Inflammatory macrophage treated with lipopolysaccharide for 1 hour (primary cell): ENCODE measurements around the gene TRIO.

Experiments used
- DNase-seq, 2 donors: peaks; one replicate each; pipeline ENCODE4 v3.0.0-alpha.2; 2020 to 2022

TRIO gene

DNA sequence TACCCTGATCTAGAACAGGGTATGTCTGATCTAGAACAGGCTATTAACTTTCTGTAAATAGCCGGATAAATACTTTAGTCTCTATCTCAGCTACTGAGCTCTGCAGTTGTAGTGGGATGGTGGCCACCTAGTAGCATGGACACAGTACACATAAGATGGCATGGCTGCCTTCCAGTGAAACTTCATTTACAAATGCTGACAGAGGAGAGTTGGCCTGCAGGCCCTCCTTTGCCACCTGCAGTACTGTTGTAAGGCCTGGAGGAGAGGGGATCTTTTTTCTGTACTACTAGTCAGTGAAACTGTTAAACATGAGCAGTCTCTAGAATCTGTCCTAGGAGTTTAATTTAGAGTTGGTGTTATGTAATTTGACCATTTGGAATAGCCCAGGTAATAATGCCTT, 86.0 kb downstream of the TRIO start:
- no peak for DNase-seq

DNA sequence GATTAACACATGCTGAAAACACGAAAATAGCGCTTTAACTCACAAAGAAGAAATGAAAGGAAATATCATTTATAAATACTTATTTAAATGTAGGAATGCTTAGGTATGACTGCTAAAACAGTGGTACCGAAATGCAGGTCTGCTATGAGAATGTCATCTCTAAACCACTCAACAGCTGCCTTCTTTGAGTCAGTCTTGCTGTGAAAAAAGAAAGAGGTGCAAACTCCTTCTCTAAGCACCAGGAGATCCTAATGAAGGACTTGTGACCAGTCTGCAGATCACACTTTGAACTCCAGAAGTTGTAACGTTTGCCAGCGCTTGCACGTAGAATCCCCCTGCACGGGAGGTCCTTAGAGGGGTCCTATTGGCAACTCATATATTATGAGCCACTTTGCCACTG, 86.6 kb downstream of the TRIO start:
- DNase-seq, result no peak

DNA sequence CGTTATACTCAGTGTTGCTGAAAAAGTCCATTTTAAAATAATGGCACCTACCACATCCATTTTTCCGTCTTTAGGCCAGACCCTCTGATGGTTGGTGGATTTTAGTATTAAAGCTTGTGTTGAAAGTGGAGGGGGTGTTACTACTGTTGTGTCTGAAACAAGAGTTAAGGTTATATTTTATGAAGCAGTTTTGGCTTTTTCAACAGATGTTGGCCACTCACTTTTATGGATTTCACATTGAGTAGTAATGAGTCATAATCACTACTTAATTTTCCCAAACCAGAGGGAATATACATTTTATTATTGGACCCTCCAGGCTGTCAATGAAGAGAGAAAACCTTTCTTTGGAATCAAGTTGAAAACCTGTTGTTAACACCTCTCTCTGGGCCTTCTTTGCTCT, 88.0 kb downstream of the TRIO start:
- no peak for DNase-seq

DNA sequence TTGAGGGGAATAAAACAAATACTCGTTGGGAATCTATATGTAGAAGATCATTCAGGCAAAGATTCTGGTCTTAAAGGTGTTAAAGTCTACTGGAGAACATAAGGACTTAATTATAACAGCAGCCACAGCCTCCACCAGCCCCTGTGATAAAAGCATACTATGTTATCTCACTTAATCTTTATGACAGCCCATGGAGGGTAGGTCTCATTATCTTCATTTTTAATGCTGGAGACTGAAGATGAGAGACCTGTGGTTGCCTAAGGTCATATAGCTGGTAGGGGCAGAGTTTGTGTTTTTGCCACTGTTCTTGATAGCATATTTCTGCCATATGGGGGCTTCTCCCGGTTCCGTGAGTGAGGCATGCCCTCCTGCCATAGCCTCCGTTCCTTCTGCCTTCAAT, 88.7 kb downstream of the TRIO start:
- no peak for DNase-seq

DNA sequence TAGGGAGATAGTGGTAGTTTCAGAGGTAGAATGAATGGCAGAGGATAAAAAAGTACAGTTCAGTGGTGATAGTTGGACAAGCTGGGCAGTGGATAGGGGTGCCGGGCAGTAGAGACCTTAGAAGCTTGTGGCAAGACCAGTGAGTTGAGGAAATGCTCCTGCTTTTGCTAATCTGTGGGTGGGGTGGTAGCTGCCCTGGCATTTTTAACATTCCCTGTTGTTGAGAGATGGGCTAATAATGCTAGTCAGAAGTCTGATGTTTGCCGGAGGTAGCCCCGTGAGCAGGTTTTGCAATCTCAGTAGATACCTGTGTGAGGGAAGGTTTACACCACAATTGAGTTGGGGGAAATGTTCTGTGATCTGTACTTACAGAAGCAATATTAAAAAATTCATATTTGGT, 91.1 kb downstream of the TRIO start:
- no peak for DNase-seq

DNA sequence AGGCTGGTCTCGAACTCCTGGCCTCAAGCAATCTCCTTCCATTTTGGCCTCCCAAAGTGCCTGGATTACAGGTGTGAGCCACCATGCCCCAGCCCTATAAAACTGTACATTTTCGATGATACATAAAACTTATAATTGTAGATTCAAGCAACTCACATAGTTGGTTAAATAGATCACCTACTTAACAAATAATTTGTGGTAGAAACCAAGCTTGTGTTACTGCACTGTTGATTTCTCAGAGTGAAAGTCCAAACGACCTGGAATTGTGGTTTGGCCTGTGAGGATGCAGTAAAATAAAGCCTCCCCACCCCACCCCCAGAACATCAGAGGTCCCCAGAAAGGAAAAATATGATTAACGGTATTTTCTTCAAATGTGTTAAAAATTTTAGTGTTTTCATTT, 92.7 kb downstream of the TRIO start:
- no peak for DNase-seq

DNA sequence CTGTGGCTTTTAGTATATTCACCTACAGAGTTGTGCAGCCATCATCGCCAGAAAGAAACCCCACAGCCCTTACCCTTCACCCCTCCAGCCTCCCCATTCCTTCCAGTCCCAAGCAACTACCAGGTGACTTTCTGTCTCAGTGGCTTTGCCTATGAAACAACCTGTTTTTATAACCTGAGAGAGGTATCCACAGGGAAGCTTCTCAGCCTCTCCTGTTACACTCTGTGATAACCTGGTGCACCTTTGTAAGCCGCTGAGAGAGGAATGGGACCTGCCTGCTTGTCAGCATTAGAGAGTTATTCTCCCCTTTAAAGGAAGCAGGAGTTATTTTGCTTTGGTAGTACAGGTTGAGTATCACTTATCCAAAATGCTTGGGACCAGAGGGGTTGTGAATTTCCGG, 93.6 kb downstream of the TRIO start:
- no peak for DNase-seq

DNA sequence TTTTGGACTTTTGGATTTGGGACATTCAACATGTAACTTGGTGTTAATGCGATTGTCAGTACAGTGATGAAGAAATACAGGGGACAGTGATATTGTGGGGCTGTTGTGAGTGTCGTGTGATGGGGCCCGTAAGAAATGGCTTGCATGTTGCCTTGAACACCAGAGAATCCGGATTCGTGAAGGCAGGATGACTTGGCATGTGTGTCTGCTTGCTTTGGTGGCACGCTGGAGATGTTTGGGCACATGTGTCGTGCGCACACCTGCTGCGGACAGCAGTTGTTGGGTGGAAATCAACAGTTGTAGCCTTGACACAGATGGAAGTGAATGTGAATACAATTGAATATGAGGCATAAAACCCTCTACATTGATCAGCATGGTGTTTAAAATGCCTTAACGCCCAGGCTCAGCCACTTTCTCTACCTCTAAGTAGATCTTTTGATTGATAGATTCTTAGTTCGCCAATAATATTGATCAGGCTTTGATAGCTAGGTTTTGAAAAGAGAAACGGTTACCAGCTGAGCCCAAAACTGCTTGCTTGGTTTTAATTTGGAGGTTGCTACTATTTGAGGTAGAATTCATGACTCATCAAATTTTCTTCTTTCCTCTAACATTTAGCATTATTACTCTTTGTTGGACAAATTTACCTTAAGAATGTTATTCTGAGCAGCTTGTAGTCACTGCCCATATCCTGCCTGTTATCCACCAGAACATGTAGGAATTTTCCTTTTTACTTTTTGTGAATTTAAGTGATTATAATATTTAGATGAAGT, 94.4 kb downstream of the TRIO start:
- DNase-seq, result no peak

DNA sequence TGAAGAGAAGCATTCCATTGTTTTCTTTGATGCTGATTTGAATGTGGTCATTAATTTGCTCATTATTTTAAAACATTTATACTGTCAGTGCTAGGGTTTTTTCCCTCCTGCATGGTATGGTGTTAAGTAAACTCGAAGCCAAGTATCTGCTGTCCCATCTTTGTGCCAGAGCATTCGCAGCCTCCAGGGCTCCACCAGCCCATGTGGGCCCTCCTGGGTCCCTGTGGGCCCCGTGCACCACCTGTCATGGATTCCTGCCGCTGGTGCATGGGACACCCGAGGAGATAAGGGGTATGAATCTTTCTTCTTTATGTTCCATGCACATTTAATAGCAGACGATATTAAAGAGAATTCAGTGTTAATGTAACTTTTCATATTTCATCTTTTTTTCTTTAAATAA, 95.1 kb downstream of the TRIO start:
- DNase-seq, result no peak

DNA sequence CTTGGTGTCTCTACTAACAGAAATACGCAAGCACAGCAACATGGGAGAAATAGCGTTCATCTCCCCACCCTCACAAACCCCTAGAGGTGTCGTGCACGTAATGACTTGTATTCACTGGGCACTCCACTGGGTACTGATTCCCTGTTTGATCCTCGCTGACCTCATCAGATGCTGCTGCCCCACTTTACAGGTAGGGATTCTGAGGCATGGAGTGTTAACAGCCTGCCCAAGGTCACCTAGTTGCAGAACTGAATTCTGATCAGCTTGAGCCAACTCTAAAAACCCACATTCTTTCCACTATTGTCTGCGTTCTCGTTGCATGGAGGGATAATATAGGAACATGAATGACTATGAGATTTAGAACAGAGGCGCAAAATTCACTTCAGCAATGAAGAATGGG, 96.3 kb downstream of the TRIO start:
- no peak for DNase-seq

DNA sequence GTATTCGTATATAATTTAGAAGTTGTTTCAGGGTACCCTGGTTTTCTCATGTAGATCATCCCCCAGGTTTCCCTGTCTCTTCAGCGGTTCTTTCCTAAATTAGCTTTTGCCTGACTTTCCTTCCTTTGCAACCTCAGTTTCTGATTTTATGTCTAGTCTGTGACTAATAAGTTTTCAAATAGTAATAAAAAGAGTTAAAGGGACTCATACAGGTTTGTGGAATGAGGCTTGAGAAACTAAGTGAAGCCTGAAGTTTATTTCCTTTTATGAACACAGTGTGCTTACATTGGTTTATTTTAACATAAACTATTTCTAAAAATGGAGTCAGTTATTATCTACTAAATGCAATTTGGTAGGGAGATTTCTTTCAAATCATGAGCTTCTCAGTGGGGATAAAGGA, 96.8 kb downstream of the TRIO start:
- DNase-seq, result no peak

DNA sequence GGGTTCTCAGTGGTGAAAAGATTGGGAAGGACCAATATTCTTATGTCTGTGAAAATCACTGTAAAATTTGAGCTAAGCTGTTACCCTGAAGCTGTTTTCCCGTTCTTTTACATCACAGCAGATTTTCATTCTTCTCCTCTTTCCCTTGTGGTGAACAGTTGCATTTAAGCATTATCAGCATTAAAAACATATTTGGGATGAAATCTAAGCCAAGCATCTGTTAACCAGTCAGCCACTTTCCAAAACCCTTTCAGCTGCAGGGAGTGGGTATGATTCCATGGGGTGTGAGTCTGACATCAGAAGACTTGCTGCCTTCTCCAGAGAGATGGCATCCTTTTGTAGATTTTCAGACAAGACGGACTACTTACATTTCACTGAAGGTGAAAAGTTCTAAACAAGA, 97.2 kb downstream of the TRIO start:
- DNase-seq, result no peak

DNA sequence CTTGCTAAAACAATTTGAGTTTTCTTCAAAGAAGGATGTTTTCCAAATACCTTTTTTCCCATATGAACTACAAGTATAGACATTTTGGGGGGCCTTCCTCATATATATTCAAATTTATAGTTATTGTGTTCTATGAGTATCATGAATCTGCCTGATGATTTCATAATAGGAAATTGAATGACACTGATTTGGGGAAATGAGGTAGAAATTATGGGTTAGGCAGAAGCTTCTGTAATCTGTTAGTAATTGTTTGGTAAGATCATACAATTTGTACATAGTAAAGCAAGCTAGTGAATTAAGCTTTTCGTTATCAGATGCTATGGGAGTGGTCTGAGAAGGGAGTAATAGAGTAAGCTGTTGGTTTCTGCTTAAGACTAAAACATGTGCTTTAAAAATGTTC, 98.0 kb downstream of the TRIO start:
- DNase-seq, result peak; percentile 42 to 52

DNA sequence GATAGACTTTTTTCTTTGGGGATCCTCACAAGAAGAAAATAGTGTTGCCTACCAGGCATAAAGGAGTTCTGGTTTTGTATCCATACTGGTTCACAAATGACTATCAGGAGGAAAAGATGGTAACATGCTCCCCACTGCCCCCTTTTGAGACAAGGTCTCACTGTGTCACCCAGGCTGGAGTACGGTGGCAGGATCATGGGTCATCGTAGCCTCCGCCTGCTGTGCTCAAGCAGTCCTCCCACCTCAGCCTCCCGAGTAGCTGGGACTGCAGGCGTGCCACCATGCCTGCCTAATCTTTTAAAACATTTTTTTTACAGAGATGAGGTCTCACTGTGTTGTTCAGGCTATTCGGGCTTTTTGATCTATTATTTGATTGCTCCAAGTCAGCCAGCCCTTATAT, 99.3 kb downstream of the TRIO start:
- no peak for DNase-seq

DNA sequence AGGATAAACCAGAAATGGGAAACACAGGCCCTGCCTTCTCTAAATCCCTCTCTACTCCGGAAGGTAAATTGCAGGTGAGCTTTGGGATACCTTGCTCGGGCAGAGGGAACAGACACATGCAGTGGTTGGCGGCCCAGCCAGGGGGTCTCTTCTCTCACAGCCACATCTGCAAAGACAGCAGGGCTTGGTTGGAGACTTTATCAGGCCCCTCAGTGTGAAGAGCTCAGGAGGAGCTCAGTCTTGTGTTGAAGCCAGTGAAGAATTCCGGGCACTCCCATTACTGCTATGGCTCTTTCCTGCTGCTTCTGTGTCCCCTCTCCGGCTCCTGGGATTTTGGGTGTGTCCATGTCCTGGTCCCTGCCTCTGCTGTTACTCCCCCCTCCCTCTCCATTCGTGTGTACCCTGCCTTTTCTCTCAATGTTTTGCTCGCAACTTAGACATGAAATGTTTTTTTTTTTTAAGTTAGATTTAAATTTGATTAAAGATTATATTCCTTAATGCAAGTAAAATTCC, 99.8 kb downstream of the TRIO start:
- no peak for DNase-seq

DNA sequence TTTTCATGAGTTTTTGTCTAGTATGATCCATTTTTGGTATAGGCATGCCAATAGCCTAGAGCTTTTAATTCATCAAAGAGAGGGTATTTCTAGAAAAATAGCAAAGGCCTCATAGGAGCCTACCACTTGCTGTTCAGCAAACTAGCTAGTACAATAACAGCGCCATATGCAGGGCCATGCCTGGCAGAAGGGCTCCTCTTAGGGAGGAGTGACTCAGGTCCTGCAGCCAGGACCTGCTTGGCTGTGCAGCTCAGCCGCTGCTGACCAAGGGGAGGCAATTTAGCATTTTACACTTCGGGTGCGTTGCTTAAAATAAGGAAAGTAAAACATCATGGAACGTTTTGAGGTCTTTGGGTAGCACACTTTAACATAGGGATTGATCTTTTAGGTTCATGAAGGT, 100.6 kb downstream of the TRIO start:
- DNase-seq, result no peak

DNA sequence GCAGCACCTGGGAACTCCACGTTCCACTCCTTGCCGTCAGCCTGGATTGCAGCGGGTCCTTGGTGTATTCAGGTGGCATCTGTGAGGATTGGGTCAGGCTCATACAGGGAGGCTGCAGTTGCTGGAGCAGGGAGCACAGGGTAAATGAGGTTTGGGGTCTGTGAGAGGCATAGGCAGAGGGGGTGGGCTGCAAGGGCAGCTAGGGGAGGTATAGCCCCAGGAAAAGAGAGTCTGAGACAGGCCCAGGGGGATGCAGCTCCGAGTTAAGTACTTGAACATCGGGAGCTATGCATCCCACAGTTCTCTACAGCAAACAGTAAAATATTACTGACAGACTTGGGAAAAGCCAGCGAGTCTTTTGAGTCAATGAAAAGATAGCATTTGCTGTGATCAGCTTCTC, 101.6 kb downstream of the TRIO start:
- DNase-seq, result no peak

DNA sequence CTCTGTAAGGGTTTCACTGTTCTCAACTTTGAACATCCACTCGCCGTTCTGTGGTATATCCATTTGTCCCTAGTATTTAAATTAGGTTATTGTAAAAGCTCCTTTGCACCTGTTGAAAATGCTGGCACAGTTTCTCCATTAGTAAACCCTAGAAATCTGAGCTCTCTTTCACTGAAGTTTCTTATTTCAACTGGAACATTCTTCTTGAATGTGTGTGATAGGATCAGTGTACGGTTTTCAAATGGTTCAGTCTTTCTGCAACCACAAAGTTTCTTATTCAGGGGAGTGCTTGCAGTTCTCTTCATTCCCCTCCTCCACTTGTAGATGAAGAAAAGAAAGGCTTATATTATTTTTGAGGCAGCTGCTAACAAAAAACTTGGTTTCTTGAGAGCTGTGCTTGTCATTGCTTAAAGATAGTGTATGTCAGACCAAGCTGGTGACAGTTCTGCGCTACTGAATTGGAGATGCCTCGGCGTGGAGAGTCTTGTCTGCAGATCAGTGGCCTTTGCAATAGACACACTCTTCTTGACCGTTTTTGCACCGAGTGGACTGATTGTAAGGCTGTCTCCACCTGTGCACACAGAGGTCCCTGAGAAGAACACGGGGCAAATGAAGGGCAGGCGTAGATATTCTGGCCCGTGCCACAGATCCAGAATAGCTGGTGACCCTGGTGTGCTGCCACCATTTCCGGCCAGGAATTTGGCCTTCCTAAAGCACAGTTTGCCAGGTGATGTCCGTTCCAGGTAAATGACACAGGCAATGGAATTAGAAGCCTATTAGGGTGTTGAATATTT, 102.2 kb downstream of the TRIO start:
- no peak for DNase-seq

DNA sequence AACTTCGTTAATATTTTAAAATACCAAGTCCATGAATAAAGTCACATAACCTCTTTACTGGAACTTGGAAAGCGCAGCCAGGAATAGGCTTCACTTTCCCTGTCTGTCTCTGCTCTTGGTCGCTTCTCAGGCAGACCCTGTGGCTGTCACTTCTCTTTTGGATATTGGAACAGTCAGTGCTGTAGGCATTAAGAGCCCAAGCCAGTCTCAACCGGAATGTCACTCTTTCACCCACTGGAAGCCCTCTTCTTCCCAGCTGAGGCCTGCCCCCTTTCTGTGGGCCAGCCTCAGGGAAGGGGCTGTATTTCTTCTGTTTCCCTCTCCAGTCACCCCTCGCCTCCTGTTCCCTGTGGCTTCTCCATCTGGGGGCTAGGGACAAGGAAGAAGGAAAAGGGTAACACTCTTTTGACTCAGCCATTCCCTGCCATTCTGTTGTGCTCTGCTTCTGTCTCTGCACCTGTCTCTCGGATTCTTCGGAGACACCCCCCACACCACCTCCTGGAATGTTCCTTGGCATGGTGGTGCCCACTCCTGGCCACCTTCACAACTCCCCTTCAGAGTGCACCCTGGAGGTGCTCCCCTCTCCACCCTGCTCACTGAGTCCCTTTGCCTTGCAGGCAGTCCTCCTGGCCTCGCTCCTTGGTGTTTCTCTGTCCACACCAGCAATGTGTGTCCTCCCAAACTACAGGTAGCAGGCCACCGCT, 103.4 kb downstream of the TRIO start:
- DNase-seq, result no peak

DNA sequence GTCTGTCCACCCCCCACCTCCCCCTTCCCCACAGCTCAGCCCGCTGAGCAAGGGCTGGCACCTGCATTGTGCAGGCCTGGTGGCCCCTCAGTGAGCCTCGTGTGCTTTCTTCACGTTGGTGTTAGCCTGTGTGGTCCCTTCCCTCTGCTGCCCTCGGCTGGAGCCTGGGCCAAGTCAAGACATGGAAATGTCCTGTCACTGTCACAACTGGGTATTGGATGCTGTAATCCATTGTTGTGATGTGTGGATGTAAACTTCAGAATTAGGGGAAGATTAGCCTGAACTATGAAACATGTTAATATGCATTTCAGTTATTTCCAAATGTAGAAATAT, 103.9 kb downstream of the TRIO start:
- DNase-seq, result no peak

DNA sequence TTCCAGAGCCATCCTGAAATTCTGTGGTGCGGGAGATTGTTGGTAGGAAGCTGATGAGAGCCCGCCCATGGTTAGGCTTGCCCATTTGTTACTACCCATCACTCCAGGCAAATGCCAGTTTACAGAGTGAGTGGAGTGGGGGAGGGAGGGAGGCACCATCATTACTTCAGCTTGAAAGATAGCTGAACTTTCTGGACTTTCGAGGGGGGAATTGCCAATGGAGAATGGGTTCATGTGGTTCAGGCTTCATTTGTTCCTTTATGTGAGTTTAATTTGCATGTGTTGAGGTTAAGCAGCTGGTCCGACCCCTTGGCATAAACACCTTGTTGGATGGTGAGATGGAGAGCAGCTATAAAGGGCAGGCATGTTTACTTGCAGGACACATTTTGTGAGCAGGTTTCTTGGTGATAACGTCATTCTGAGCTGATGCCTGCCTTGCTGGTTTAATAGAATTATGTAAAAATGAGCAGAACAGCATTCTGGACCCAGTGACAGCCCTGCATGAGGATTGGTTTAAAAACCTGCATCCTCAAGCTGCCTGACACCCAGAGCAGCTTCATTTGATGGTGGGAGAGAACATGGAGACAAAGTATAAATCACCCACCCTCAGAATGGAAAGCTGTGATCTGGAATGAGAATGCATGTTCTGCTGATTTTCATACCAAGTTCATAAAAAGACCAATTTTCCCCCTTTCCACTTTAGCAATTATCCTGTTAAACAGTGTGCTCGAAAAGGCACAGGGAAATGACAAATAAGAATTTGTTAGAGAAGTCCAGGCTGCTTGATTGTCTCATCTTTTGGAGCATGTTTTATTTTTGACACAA, 106.3 kb downstream of the TRIO start:
- no peak for DNase-seq

DNA sequence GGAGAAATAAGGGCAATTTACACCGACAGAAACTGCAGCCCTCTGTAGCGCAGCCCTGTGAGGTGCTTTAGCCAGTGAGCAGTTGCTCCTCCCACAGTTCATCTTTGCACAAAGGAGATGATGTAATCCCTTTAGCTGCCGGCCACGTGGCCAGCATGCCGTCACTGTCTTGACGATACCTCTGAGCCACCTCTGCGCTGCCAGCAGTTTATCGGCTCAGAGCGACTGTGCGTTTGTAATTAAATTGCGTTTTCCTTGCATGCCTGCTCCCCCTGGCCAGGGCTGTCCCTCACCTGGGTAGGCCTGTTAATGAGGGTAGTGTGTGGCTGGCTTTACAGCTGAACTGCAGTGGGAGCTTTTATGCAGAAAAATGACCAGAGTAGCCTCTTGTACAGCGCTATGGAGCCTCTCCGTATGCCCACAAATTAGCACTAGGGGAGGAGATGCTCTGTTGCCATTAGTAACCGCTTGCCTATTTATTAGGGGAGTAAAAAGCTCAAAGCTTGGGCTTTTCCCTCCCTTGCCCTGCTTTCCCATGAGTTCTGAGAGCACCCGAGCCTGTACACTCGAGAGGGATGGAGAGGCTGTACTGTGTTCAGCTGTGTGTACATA, 107.0 kb downstream of the TRIO start:
- DNase-seq, result peak; percentile 30 to 51
